MM.1S (cell line): ENCODE data around the gene PRKG1.
"Not testable (repeated sequence)": the region's sequence is repeated elsewhere in the genome, so short reads cannot be mapped to it uniquely, and the experiment has no call there.

Source experiments
- DNase-seq: peaks from one replicate; pipeline ENCODE4 v3.0.0-alpha.2; 2015
- H2AFZ ChIP-seq: fragments of 300-600 bp; sonication (generic); 2 replicates; pipeline ENCODE4 v1.6.0; 2016; ENCODE audit warnings: antibody characterized with exemption, low read length
- H3F3A ChIP-seq: fragments of 300-600 bp; sonication (generic); 2 replicates; pipeline ENCODE4 v1.6.1; 2016; ENCODE audit warnings: mild to moderate bottlenecking, antibody characterized with exemption, low read length, moderate library complexity, mixed read lengths; ENCODE audit not compliant: insufficient read depth
- H3K27ac ChIP-seq: fragments of 300-600 bp; sonication (generic); 2 replicates; pipeline ENCODE4 v1.5.1; 2016; ENCODE audit warnings: mild to moderate bottlenecking, low read length
- H3K27me3 ChIP-seq: fragments of 300-600 bp; sonication (generic); replicated peaks from 2 replicates; pipeline ENCODE4 v1.6.0; 2016; ENCODE audit warnings: low read length; ENCODE audit not compliant: insufficient read depth
- H3K36me3 ChIP-seq: fragments of 300-600 bp; sonication (generic); replicated peaks from 2 replicates; pipeline ENCODE4 v1.6.1; 2016; ENCODE audit warnings: mild to moderate bottlenecking, low read length, mixed read lengths; ENCODE audit not compliant: insufficient read depth
- H3K4me1 ChIP-seq: fragments of 300-600 bp; sonication (generic); 2 replicates; pipeline ENCODE4 v1.6.1; 2016; ENCODE audit warnings: low read length, mixed read lengths
- H3K4me2 ChIP-seq: fragments of 300-600 bp; sonication (generic); 2 replicates; pipeline ENCODE4 v1.6.0; 2016; ENCODE audit warnings: low read depth, low read length
- H3K4me3 ChIP-seq: fragments of 300-600 bp; sonication (generic); 2 replicates; pipeline ENCODE4 v1.5.1; 2016; ENCODE audit warnings: low read length, mixed read lengths
- H3K79me2 ChIP-seq: fragments of 300-600 bp; sonication (generic); 2 replicates; pipeline ENCODE4 v1.6.1; 2016; ENCODE audit warnings: mixed run types, low read length, mixed read lengths
- H3K9ac ChIP-seq: fragments of 300-600 bp; sonication (generic); 2 replicates; pipeline ENCODE4 v1.6.1; 2016; ENCODE audit warnings: low read length, mixed read lengths
- H3K9me2 ChIP-seq: fragments of 300-600 bp; sonication (generic); replicated peaks from 2 replicates; pipeline ENCODE4 v1.6.1; 2016; ENCODE audit warnings: mild to moderate bottlenecking, low read length, mixed read lengths; ENCODE audit not compliant: insufficient read depth
- H3K9me3 ChIP-seq: fragments of 300-600 bp; sonication (generic); replicated peaks from 2 replicates; pipeline ENCODE4 v1.6.1; 2016; ENCODE audit warnings: mild to moderate bottlenecking, low read length, mixed read lengths; ENCODE audit not compliant: insufficient read depth
- H4K20me1 ChIP-seq: fragments of 300-600 bp; sonication (generic); 2 replicates; pipeline ENCODE4 v1.6.1; 2016; ENCODE audit warnings: mild to moderate bottlenecking, low read length, moderate library complexity, mixed read lengths; ENCODE audit not compliant: insufficient read depth
- CTCF ChIP-seq: fragments of 300-600 bp; sonication (generic); IDR thresholded peaks from 2 replicates; pipeline ENCODE4 v1.5.1; 2016; ENCODE audit warnings: antibody characterized with exemption, low read length, mixed read lengths
- EZH2 ChIP-seq: fragments of 300-600 bp; sonication (generic); optimal IDR thresholded peaks from 2 replicates; pipeline ENCODE3; 2017; ENCODE audit warnings: low read depth, mild to moderate bottlenecking, antibody characterized with exemption, low read length, mixed read lengths
- EZH2phosphoT487 ChIP-seq: fragments of 300-600 bp; sonication (generic); IDR thresholded peaks from 2 replicates; pipeline ENCODE4 v1.6.1; 2018; ENCODE audit warnings: antibody characterized with exemption, low read length

Gene PRKG1

DNA sequence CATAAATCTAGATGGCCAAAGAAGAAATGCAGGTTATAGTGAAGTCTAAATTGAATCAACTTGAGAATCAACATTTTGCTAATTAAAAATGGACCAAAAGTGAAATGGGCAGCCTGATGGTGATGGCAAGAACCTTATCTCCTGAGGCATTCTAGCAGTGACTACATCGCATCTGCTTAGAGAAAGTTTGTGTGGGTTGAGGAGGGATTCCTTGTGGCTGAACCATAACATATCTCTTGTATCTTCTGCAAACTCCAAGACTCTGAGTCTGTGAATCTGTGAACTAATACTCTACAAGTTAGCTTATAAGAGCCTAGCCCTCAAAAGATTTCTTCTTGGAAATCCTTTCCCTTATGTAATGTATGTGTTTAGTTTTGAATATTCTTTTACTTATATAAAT lies 85.6 kb downstream of the PRKG1 start:
- Histone ChIP-seq H3K36me3 (no peaks in the 10 kb centered on the region), H2AFZ (no peak overlapping the region), H3K9ac (no peak overlapping the region), H3K27ac (no peak overlapping the region), H3K4me2 (no peak overlapping the region), H3K4me1 (no peaks in the 10 kb centered on the region), H3F3A (no peaks in the 10 kb centered on the region), H3K79me2 (no peaks in the 10 kb centered on the region), H3K4me3 (no peak overlapping the region), H3K9me3 (no peaks in the 10 kb centered on the region), H3K9me2 (no peaks in the 10 kb centered on the region), H3K27me3 (no peaks in the 10 kb centered on the region), H4K20me1 (no peaks in the 10 kb centered on the region)
- no peak for DNase-seq
- TF ChIP-seq EZH2phosphoT487 (no peak), EZH2 (no peak), CTCF (no peak)

DNA sequence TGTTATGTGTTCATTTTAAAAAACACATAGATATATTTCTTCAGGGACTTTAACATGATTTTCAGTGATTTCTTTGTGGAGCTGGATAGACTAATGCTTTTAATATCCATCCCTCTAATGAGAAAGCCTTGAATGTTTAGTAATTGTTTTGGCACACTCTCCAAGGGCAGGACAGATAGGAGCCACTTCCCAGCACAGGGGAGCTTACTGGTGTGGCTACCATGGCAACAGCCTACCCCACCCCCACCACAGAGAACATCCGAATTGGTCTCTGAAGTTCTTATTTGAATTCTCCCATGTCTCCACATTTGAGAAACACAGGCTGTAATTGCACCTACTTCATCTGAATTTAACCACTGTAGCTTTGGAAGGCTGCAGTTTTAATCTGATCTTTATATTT lies 87.7 kb downstream of the PRKG1 start:
- Histone ChIP-seq H3K27ac (no peak overlapping the region), H3K36me3 (no peaks in the 10 kb centered on the region), H4K20me1 (no peaks in the 10 kb centered on the region), H3K4me1 (no peaks in the 10 kb centered on the region), H3K4me3 (no peak overlapping the region), H3K9me3 (no peaks in the 10 kb centered on the region), H3K9ac (no peak overlapping the region), H2AFZ (no peak overlapping the region), H3K9me2 (no peaks in the 10 kb centered on the region), H3K79me2 (no peaks in the 10 kb centered on the region), H3F3A (no peaks in the 10 kb centered on the region), H3K4me2 (no peak overlapping the region), H3K27me3 (no peaks in the 10 kb centered on the region)
- TF ChIP-seq CTCF (no peak), EZH2phosphoT487 (no peak), EZH2 (no peak)
- no peak for DNase-seq

DNA sequence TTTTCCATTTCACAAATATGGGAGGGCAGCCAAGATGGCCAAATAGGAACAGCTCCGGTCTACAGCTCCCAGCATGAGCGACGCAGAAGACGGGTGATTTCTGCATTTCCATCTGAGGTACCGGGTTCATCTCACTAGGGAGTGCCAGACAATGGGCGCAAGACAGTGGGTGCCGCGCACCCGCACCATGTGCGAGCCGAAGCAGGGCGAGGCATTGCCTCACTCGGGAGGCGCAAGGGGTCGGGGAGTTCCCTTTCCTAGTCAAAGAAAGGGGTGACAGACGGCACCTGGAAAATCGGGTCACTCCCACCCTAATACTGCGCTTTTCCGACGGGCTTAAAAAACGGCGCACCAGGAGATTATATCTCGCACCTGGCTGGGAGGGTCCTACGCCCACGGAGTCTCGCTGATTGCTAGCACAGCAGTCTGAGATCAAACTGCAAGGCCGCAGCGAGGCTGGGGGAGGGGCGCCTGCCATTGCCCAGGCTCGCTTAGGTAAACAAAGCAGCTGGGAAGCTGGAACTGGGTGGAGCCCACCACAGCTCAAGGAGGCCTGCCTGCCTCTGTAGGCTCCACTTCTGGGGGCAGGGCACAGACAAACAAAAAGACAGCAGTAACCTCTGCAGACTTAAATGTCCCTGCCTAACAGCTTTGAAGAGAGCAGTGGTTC lies 89.2 kb downstream of the PRKG1 start:
- H4K20me1 ChIP-seq, H3K4me3 ChIP-seq, H3F3A ChIP-seq, H3K27ac ChIP-seq, H3K4me2 ChIP-seq, H3K79me2 ChIP-seq, H3K36me3 ChIP-seq, DNase-seq, H3K9me3 ChIP-seq, H2AFZ ChIP-seq, H3K9me2 ChIP-seq, H3K9ac ChIP-seq, H3K27me3 ChIP-seq, H3K4me1 ChIP-seq: not testable (repeated sequence)

DNA sequence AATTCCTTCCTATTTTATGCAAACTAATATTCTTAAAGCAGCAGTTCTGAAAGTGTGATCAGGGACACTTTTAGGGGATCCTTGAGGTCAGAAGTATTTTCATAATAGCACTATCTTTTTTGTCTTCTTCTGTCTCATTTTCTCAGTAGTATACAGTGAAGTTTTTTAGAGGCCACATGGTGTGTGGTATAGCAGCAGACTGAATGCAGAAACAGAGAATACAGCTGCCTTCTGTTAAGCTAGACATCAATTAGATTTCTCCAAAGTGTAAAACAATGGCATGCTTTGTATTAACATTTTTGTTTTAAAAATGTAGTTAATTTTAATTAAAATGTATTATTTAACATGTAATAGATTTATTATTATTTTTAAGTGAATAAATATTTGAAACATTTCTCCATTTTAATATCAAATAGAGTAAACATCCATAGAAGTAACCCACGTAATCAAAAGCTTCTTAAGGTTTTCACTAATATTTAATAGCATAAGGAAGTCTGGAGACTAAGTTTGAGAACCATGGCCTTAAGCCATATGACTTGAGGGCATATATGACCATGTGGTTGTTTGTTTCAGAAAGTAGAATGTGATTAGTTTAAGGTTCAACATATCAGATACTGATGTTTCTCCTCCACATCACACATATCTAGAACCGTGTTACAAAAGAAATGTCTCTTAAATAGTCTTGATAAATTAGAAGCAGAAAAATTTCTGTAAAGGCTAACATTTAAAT lies 94.0 kb downstream of the PRKG1 start:
- Histone ChIP-seq H3K79me2 (no peaks in the 10 kb centered on the region), H3K4me1 (no peaks in the 10 kb centered on the region), H3K4me2 (no peak overlapping the region), H3K27ac (no peak overlapping the region), H2AFZ (no peak overlapping the region), H3K27me3 (no peaks in the 10 kb centered on the region), H4K20me1 (no peaks in the 10 kb centered on the region), H3K9me3 (no peaks in the 10 kb centered on the region), H3K9ac (no peak overlapping the region), H3K4me3 (no peak overlapping the region), H3F3A (no peaks in the 10 kb centered on the region), H3K36me3 (no peaks in the 10 kb centered on the region), H3K9me2 (no peaks in the 10 kb centered on the region)
- no peak for DNase-seq
- TF ChIP-seq CTCF (no peak), EZH2phosphoT487 (no peak), EZH2 (no peak)
